NCI-H226 (cell line): ENCODE data around the gene SH2D1A.
"Not testable (repeated sequence)": the region's sequence is repeated elsewhere in the genome, so short reads cannot be mapped to it uniquely, and the experiment has no call there.

Experiments used
- DNase-seq: peaks from one replicate; pipeline ENCODE4 v3.0.0-alpha.2; 2015

Gene SH2D1A

GRCh38 chrX:124358800-124359383, 12.5 kb downstream of the SH2D1A start:
- no peak for DNase-seq

DNA sequence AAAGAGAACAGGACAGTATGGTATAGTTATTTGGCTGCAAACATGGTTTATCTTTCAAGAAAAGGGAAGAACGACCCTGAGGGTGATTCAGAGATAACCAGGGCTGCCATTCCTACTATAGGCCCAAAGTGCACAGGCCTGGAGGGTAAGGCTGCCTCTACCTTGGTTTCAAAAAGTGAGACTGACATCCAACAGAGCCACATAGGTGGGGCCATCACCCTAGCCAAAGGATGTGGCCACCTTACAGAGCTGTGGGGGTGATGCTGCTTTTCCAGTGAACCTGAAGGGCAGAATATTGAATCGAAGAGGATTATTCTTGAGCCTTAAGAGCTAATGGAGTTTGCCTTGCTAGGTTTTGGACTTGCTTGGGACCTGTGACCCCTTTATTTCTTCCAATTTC, 15.7 kb downstream of the SH2D1A start:
- DNase-seq: no peak

- no peak for DNase-seq
Observed at GRCh38 chrX:124362761-124363160, 16.4 kb downstream of the SH2D1A start.

- DNase-seq: no peak
Observed at GRCh38 chrX:124369722-124370121, 23.4 kb downstream of the SH2D1A start.

- no peak for DNase-seq
Observed at GRCh38 chrX:124373348-124373747, 27.0 kb downstream of the SH2D1A start.

GRCh38 chrX:124378643-124379042, 32.3 kb downstream of the SH2D1A start:
- DNase-seq: no peak

- no peak for DNase-seq
Observed at GRCh38 chrX:124383354-124383753, 37.0 kb downstream of the SH2D1A start.

DNA sequence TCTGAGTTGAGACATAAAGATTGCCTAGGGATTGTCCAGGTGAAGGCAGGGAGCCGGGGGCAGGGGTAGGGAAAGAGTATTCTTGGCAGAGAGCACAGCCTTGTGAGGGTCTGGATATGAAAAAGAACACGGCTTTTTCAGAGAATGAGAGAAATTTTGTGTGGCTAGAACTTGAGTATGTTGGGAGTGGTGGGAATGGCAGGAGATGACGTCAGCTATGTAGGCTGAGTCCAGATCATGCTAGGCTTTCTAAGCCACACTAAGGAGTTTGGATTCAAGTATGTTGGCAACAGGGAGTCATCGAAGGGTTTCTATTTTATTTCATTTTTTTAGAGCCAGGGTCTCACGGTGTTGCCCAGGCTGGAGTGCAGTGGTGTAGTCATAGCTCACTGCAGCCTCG, 40.0 kb downstream of the SH2D1A start:
- no peak for DNase-seq

GRCh38 chrX:124388562-124388961, 42.2 kb downstream of the SH2D1A start:
- no peak for DNase-seq

DNA sequence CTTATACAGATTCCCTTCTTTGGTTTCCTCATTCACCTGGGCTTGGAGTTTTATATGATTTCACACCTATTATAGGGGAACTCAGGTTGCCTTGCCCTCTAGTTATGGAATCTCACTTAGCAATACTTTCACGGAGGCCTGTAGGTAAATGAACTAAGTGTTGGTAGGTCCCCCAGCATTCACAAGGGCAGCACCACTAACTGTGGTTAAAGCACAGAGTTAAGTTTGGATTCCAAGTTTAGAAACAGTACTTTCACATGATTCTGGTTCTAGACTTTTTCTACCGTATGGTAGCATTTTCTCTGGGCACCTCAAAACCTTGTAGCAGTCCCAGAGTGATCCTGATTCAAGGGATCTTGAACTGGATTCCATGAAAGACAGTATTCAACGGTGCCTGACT, 46.4 kb downstream of the SH2D1A start:
- DNase-seq: no peak

- DNase-seq: no peak
Observed at GRCh38 chrX:124393238-124393637, 46.9 kb downstream of the SH2D1A start.

DNA sequence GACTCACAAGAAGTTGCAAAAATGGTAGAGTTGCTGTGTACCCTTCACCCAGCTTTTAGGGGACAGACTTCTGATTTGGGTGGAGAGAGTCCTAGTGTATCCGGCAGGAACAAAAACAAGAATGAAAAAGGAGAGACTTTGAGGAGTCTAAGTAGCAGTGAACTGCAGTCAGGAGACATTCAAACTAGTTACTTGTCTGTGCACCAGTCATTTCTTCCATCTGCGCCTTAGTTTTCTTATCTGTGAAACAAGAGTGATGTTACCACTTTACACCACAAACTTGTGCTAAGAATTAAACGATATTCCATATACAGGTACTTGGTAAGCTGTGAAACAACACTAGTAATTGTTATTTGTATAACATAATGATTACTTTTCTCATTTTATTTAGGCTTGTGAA, 47.3 kb downstream of the SH2D1A start:
- DNase-seq: no peak

GRCh38 chrX:124395145-124395880, 49.0 kb downstream of the SH2D1A start:
- no peak for DNase-seq

- DNase-seq: no peak
Observed at GRCh38 chrX:124401696-124402095, 55.3 kb downstream of the SH2D1A start.

DNA sequence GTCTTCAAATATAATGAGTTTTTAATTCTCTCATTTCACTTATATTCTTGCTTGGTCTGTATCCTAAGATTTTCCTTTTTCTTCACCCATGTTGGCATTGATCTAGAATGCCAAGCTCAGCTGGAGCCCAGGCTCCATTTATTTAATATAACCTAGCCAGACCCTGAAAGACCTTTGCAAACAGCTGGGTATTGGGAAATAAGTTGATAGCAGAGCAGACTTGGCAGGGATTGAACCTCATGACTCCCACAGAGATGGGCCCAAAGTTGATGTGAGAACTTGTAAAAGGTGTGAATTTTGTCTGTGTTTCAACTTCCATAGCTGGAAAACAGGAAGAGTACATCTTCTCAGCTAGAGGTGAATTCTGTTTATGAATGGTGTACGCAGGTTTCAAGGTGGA, 59.5 kb downstream of the SH2D1A start:
- DNase-seq: no peak

- peak; percentile 37 for DNase-seq
Observed at GRCh38 chrX:124406294-124407014, 60.1 kb downstream of the SH2D1A start.

DNA sequence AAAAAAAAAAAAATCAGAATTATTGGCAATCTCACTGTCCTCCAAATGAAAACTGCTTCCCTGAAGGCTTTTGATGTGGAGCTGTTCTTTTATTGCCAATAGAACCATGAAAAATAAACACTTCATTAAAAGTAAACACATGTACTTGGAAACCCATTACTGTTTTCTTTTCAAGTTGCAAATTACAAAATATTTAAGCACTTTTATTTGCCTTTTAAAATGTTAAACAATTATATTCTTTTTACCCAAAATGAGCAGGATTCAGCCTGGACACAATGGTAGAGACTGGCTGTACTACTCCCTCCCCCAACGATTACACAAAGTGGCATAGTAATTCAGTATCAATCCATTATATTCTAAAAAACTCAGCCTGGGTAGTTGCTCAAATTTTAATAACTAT, 60.9 kb downstream of the SH2D1A start:
- no peak for DNase-seq

DNA sequence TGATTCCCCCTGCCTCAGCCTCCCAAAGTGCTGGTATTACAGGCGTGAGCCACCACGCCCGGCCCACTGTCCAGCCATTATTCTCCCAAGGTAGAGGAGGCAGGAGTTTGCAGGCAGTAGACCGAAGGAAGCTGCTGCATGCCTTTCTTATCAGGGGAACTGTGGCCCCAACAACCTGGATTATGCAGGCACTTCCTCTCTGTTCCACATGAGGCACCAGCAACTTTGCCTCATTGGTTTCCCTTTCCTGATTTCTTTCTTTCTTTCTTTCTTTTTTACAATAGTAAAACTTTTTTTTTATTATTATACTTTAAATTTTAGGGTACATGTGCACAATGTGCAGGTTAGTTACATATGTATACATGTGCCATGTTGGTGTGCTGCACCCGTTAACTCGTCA, 62.0 kb downstream of the SH2D1A start:
- DNase-seq: not testable (repeated sequence)

DNA sequence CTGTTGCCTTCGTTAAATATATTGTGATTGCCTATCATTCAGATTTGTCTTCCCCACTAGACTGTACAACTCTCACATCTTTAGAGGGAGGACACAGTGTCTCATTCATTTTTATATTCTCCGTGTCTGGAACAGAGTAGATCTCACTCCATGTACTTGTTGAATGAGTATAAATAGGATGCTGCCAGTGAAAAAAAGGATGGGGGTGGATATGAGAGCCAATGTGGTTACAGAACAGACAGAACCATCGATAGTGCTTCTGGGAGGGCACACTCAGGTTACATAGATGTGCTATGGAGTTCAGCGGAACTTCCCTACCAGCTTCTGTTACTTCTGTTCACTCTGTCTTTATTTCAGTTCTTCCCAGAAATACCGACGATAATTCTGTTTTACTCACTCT, 66.9 kb downstream of the SH2D1A start:
- no peak for DNase-seq

DNA sequence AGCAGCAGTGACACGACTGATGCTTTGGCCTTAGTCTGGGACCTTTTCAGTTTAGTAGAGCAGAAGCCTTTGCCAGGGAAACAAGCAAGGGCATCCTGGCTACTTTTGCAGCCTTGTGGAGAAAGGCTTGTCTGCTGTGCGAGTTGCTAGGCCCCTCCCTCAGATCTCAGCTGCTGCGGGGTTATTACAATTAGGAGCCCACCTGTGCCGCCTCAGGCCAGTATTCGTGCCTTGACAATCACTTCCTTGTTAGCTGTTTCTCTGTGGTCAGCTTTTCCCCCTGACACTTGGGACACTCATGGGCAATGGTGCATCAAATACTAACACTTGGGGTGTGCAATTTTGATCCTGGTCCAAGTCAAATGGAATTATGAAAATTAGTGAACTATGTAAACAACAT, 67.9 kb downstream of the SH2D1A start:
- DNase-seq: no peak

GRCh38 chrX:124415115-124415800, 68.9 kb downstream of the SH2D1A start:
- no peak for DNase-seq

GRCh38 chrX:124421898-124422655, 75.7 kb downstream of the SH2D1A start:
- no peak for DNase-seq
